Stimulated activated CD8-positive, alpha-beta memory T cell treated with anti-CD3 and anti-CD28 coated beads, Interleukin-7, amount 100 ng/mL, for 24 hours (primary cell): ENCODE results near the gene EPPIN.
"Not testable (repeated sequence)": the region's sequence is repeated elsewhere in the genome, so short reads cannot be mapped to it uniquely, and the experiment has no call there.

Experiments used
- DNase-seq: peaks from one replicate; pipeline ENCODE4 v3.0.0-alpha.2; 2020; ENCODE audit warnings: low read depth

EPPIN gene

DNA sequence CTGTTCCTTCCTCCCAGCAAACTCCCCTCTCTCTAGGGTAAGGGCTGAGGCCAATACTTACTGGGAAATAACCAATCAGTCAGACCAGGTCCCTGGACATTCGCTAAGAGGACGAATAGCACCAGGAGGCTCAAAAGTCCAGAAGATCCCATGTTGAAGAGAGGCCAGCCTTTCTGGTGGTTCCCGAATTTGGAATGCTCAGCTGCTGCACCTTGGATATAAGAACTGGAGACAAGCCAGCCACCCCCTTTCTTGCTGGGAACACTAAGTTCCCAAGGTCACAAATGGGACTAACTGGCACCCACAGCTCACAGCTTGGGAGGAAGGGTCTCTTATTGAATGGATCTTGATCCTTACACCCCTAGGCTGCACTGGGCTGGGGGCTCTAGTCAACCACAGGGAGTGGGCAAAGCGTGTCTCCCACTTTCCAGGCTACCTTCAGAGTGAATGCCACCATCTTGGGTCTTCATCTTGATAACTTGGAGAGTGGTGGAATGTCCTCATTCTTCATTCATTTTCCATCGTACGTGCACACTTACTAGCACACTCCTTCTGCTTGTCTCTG, at the start of gene EPPIN:
TSS of gene EPPIN (minus strand) at position 196 of the 565 bp plus-strand sequence. CDS start at position 152, 44 bp downstream.
- DNase-seq: no peak

DNA sequence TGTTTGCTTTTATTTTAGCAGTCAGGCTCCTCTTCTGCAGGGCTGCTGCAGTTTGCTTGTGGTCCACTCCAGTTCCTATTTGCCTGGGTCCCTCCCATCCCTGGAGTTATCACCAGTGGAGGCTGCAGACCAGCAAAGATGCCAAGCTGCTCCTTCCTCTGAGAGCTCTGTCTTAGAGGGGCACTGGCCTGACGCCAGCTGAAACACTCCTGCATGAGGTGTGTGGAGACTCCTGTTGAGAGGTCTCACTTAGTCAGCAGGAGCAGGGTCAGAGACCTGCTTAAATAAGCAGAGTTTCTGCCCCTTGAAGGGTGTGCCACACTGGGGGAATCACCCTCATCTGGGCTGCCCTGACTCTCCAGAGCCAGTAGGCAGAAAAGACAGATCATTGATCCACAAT, 48.0 kb upstream of the EPPIN start:
- DNase-seq: no peak

DNA sequence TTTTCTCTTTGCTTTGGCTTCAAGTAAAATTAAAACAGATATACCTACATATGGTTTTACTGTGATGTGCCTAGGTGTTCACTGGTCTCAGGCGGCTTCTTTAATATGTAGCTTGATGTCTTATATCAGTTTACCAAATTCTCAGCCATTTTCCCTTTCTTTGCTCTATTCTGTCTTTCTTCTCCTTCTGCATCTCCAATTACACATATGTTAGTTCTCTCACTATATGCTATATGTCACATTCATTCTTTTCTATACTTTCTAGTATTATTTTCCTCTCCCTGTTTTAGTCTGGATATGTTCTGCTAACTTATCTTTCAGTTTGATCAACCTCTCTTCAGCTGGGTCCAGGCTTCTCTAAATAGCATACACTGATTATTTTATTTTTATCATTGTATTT, 46.3 kb upstream of the EPPIN start:
- DNase-seq: no peak

DNA sequence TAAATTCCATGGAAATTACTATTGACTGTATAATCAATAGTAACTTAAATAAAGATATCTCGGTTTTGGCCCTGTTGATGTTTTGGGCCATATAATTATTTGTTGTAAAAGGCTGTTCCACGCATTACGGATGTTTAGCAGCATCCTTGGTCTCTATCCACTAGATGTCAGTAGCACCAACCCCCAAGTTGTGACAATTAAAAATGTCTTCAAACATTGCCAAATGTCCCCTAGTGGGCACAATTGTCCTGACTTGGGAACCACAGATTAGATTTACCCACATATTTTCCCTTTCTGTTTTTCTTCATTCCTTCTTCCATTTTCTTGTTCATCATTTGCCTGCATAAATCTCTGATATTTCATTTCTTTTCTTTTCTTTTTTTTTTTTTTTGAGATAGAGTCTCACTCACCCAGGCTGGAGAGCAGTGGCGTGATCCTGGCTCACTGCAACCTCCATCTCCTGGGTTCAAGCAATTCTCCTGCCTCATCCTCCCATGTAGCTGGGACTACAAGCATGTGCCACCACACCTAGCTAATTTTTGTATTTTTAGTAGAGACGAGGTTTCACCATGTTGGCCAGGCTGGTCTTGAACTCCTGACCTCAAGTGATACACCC, 45.5 kb upstream of the EPPIN start:
- no peak for DNase-seq

DNA sequence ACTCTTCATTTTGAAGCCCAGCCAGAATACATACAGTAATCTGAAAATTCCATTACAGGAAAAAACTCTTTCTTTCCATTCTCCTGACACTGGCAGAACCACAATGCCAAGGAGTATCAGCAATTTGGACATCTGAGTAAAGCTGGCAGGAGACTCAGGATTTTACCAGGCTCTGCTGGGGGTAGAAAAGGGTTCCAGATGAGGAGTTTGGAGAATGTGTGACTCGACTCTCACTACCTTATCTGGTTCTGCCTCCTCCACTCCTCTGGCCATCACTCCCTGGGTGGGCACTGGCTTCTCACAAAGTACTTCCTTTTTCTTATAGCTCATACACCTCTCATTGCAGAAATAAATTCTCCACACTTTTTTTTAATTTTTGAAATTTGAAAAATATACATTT, 42.5 kb upstream of the EPPIN start:
- no peak for DNase-seq

DNA sequence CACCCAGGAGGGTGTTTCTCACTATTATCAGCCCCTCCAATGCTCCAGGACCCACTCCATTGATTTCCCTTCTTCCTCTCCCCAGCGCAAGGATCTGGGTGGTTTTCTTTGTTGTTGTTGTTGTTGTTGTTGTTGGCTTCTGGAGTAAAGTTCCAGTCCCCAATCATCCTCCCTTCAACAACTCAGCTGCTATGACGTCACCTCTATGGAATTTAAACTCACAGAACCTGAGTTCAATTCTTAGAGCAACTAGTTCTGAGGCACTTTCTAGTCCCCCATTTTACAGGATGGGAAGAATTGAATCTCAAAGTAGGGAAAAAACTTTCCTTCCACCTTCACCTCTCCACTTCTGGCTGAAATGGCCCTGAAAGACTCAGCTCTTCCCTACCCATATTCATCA, 41.6 kb upstream of the EPPIN start:
- no peak for DNase-seq

DNA sequence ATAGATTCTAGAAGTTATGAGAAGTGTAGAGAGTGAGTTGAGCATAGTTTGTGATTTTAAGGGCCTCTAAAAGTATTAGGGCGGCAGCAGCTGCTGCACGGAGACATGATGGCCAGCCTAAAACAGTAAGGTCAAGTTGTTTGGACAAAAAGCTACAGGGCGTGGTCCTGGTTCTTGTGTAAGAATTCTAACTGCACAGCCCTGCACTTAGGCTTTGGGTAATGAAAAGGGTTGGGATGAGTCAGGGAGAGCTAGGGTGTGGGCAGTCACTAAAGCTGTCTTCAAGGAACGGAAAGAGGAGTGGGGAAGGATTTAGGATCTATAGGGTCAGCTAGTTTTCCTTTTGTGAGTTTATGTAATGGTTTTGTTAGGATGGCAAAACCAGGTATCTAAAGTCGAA, 38.8 kb upstream of the EPPIN start:
- not testable (repeated sequence) for DNase-seq

DNA sequence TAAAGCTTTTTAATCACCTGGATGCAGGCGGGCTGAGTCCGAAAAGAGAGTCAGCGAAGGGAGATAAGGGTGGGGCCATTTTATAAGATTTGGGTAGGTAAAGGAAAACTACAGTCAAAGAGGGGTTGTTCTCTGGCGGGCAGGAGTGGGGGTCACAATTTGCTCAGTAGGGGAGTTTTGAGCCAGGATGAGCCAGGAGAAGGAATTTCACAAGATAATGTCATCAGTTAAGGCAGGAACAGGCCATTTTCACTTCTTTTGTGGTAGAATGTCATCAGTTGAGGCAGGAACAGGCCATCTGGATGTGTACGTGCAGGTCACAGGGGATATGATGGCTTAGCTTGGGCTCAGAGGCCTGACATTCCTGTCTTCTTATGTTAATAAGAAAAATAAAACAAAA, 37.1 kb upstream of the EPPIN start:
- DNase-seq: not testable (repeated sequence)

DNA sequence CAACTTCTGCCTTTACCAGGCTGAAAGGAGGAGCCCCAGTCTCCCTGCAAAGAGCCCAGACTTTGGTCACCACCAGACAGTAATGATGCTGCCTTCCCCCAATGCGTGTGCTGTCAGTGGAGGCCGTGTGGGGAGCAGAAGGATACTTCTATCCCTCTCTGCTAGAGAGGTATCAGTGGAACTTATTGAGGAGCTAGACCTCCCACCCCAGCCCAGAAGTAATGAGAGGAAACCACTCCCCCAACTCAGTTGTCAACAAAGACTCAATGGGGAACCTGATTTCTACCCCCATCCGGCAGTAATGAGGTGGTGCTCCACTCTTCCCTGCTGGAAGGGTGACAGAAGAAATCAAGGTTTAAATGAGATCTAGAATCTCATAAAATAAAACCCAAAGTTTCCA, 36.3 kb upstream of the EPPIN start:
- no peak for DNase-seq

DNA sequence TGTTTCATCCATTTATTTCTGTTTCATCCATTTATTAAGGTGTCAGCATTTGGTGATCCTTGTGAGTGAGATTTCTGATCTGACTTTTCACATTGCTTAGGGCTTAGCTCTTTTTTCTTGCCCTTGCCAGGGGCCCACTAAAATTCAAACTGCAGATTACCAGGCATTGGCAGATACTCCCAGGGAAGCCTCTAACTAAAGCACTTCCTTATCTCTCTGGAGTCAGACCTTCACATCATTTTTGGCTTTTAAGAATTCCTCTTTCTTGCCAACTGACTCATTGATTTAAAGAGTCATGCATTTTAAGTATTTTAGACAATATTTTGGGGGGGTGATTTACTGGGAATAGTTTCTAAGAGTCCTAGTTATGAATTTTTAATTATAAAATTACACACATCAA, 34.5 kb upstream of the EPPIN start:
- no peak for DNase-seq

DNA sequence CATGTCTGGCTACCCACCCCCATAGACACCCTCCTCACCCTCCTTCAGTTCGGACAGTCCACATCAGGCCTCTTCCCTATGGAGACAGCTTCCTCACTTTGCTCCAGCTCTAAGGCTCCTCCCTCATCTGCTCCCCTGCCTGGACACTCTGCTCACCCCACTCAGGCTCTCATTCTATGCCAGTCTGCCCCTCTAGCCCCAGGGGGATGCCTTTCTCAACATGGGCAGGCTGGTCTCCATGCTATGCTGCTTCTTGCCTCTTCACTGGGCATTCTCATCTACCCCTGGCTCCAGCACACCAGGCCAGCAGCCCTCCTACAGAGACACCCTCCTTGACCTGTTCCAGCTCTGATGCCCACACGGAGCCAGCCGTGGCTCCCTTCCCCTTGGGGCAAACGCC, 32.0 kb upstream of the EPPIN start, which contains the start of gene WFDC8:
TSS of gene WFDC8 (minus strand) at position 101 of the 400 bp plus-strand sequence. CDS start at position 64, 37 bp downstream.
- DNase-seq: no peak

DNA sequence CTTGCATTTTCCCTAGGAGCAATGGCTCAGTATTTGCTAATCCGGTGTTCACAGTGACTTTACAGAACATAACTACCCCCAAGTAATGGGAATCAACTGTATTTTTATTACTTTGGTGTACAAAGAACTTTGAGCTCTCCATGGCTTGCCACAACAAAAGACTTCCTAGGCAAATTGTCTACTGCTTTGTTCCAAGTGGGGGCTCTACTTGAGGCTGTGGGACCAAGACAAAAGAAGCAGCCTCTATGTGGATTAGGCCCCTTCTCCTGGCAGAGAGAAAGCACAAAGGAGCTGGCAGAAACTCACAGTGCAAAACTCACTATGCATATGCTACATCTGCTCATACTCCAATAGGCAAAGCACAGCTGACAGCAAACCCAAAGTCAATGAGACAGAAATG, 31.0 kb upstream of the EPPIN start:
- DNase-seq: no peak

DNA sequence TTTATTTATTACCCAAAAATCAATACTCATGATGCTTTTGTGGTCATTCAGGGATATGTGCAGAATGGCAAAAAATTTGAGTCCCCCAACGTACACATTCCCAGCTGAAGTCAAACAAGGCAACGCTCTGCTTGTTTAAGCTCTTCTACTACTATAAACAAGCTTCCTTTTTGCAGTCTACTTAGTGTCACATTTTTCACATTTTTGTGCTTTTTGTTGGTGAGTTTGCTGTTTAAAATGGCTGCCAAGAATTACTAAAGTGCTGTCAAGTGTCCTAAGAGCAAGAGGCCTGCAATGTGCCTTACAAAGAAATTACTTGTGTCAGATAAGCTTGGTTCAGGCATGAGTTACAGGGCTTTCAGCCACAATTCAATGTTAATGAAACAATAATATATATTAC, 29.8 kb upstream of the EPPIN start:
- DNase-seq: no peak

DNA sequence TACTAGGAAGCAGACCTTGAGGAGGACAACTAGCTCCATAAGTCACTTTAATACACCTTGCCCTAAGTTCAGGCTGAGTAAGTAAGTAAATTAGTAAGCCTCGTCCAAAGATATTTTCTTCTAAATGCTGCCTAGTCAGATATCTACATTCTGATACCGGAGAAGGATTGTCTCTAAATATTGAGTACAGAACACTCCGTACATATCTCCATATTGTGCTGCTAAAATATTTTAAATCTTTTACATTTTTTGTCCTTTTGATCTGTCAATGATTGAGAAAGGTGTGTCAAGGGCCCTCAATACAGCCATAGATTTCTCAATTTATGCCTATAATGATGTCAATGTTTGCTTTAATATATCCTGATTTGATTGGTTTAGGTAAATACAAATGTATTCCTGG, 28.7 kb upstream of the EPPIN start:
- no peak for DNase-seq

DNA sequence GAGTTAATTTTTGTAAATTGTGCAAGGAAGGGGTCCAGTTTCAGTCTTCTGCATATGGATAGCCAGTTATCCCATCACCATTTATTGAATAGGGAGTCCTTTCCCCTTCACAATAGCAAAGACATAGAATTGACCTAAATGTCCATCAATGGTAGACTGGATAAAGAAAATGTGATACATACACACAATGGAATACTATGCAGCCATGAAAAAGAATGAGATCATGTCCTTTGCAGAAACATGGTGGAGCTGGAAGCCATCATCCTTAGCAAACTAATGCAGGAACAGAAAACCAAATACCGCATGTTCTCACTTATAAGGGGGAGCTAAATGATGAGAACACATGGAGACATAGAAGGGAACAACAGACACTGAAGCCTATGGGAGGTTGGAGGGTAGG, 22.4 kb upstream of the EPPIN start:
- DNase-seq: not testable (repeated sequence)

DNA sequence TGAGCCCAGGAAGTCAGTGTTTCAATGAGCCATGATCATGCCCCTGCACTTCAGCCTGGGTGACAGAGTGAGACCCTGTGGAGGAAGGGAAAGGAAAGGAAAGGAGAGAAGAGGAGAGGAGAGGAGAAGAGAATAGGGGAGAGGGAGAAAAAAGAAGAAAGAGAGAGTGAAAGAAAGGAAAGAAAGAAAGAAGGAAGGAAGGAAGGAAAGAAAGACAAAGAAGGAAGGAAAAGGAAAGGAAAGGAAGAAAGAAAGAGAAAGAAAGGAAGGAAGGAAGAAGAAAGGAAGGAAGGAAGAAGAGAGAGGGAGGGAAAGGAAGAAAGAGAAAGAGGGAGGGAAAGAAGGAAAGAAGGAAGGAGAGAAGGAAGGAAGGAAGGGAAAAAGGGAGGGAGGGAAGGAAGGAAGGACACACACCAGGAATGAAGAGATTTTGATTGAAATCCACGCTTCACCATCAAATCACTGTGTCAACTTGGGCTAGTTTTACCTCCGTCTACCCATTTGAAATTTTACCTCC, 17.6 kb upstream of the EPPIN start:
- no peak for DNase-seq

DNA sequence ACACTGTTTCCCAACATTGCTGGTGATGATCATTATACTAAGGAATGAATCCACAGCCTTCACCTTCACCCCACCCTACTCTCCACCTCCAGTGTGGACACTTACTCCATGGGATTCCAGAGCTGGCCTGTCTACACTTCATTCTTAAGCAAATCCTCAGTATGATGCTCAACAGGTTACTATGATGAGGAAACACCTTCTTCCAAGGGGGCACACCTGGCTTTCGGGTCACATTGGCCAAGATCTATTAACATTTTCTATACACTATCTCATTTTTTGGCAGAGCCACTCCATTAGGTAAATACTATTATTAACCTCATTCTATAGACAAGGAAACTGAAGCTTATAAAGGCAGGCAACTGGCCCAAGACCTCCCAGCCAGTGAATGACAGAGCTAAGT, 8.0 kb upstream of the EPPIN start:
- no peak for DNase-seq

DNA sequence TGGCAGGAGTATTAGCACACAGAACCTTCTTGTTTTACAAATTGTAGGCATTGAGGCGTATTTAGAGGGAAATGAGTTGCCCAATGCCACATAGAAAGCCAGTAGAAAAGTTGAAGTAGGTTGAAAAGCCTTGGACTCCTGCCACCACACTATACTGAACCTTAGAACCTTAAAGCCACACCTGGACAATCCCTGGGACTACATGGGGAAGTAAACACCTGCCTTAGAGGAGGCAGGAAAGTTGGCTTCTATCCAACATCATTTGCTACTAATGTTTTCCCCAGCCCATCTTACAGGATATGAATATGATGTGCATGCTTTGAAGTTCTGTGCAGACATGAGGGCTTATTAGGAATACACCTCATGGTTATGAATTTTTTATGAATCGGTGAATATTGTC, 5.3 kb upstream of the EPPIN start:
- DNase-seq: no peak

DNA sequence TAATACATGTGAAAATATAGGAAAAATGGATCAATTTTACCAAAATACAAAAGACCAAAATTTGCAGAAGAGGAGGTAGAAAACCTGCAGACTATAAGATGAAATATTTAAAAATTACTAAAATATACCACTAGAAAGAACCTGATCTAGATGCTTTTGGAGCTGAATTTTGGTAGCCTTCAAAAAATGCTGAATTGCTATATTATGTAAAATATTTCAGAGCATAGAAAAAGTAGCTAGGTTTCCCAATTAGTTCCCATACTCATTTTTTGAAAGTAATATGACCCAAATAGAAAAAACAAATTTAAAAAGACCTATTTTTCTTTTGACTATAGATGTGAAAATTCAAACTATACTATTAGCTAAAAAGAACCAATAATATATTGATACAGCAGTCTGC, 3.6 kb upstream of the EPPIN start:
- no peak for DNase-seq

DNA sequence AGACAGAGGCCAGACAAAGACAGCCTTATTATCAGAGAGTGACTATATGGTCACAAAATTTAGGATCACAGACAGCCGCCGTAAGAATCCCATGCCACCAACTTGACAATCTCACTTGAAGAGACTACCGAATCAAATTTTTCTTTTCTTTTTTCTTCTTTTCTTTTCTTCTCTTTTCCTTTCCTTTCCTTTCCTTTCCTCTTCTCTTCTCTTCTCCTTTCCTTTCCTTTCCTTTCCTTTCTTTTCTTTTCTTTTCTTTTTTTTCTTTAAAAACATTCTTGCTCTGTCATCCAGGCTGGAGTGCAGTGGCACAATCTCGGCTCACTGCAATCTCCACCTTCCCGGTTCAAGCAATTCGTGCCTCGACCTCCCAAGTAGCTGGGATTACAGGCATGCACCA, 1.2 kb upstream of the EPPIN start:
- DNase-seq: no peak

DNA sequence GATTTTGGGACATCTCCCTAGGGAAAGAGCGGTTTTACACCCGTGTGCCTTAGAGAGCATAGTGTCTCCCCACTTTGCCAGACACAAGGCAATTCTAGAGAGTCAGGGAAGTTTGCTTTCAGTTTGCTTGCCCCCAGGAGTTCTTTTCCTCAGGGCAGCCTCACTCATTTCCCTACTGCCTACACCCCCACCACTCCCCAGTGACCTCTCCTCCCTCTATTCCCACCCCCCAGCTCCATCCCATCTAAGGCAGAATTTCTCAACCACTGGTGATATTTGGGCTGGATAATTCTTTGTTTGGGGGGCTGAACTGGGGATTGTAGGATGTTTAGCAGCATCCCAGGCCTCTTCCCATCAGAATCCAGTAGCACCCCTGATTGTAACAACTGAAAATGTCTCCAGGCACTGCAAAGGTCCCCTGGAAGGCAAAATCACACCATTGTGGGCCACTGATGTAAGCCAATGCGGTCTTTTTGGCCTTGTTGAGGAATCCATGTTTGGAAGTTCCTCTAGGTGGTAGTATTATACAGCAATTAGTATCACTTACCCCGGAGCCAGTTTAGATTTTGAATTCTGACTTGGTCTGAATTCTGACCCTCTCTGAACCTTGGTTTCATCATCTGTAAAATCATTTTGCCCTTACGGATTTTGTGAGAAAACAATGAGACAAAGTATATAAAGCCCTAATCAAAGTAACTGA, 1.3 kb downstream of the EPPIN start:
- DNase-seq: no peak

DNA sequence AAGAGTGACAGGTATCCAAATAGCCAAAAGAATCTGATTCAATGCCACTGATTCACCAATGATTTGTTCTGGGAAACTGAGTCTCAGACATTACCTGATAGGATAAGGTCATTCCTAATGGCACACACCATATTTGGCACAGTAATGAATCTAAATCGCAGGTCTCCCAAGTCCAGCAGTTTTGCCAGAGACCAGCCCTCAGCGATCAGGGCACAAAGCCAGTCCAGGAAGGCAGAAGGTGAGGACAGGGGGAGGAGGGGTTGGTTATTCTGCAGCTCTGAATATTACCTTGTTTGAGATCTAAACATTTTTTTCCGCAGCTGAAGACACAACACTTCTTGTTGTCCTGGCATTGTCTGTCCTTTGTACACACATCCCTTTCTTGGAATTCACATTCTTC, 1.9 kb downstream of the EPPIN start:
- no peak for DNase-seq

DNA sequence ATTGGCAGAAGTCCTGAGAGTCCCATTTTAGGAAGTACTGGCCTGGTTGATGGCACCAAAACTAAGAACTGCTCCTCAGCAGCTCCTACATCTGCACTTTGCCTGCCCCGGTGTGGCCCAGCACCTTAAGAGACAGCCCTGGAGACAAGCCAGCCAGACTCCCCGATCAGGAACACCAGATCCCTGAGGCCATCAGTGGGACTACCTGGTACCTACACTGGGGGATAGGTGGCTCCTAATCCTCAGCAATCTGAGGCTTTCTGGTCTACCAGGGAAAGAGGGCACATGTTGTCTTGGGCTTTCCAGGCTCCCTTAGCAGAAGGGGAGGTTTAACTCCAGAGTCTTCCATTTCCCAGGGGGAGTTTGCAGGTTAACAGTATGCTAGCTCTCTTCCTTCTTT, 7.8 kb downstream of the EPPIN start, which contains the start of gene WFDC6:
TSS of gene WFDC6 (minus strand) at position 101 of the 400 bp plus-strand sequence. CDS start at position 26, 75 bp downstream.
- DNase-seq: no peak
